Measurements from ENCODE around the gene FKBP4.

FKBP4 gene

GRCh38 chr12:2845280-2845679, 50.5 kb downstream of the FKBP4 start:
- WGBS, result 39% methylated on average over 2 of the region's 6 CpGs
- Histone ChIP-seq H3K18ac (ENCODE audit: low read depth in 1 of 2, low read length in 2 of 2) (peak overlapping the region; percentile 31 to 72), H3K23ac (ENCODE audit: low read length in 2 of 2) (no peak overlapping the region), H3K9ac (ENCODE audit: low read length) (no peak overlapping the region), H4K91ac (ENCODE audit: low read length) (peak overlapping the region; percentile 94), H3K14ac (ENCODE audit: low read length in 2 of 2) (no peak overlapping the region), H3K27me3 (ENCODE audit: control insufficient read depth in 1 of 2, insufficient read depth in 1 of 2, low read length in 2 of 2) (no peaks in the 10 kb centered on the region), H4K8ac (ENCODE audit: low read length) (peak overlapping the region; percentile 94), H3K4me2 (ENCODE audit: low read length, poor library complexity, severe bottlenecking) (no peak overlapping the region), H3K4me3 (ENCODE audit: insufficient read depth in 1 of 2, low read depth in 1 of 2, low read length in 2 of 2) (no peak overlapping the region), H2BK5ac (ENCODE audit: low read depth, low read length, poor library complexity, severe bottlenecking) (no peak overlapping the region), H3K4me1 (ENCODE audit: control insufficient read depth, insufficient read depth, low read depth, low read length) (peaks cover 32% of the 10 kb centered on the region), H2BK15ac (ENCODE audit: low read depth, poor library complexity, severe bottlenecking) (no peak overlapping the region), H3K4ac (ENCODE audit: low read depth in 1 of 2, low read length in 2 of 2) (peak overlapping the region; percentile 30 to 37), H3K79me1 (replicated peaks; ENCODE audit: low read length, poor library complexity, severe bottlenecking) (no peaks in the 10 kb centered on the region), H2AFZ (ENCODE audit: low read depth, low read length) (peak overlapping the region; percentile 57), H2BK120ac (ENCODE audit: low read depth, low read length) (no peak overlapping the region), H3K27ac (ENCODE audit: low read length, poor library complexity, severe bottlenecking) (no peak overlapping the region), H2BK12ac (ENCODE audit: low read length in 2 of 2) (peak overlapping the region; percentile 44 to 72), H3K36me3 (ENCODE audit: control insufficient read depth in 1 of 2, insufficient read depth in 2 of 2, low read depth in 1 of 2, low read length in 2 of 2) (no peaks in the 10 kb centered on the region), H2AK5ac (ENCODE audit: low read length, severe bottlenecking) (no peak overlapping the region), H3K9me3 (ENCODE audit: control insufficient read depth, low read length) (no peaks in the 10 kb centered on the region)
- peak; percentile 88 for DNase-seq

GRCh38 chr12:2851931-2852330, 57.2 kb downstream of the FKBP4 start:
- H3K18ac ChIP-seq (ENCODE audit: low read depth in 1 of 2, low read length in 2 of 2), result no peak overlapping the region
- no peak overlapping the region for H2BK15ac ChIP-seq (ENCODE audit: low read depth, poor library complexity, severe bottlenecking)
- no peak overlapping the region for H4K8ac ChIP-seq (ENCODE audit: low read length)
- no peaks in the 10 kb centered on the region for H3K79me1 ChIP-seq (replicated peaks; ENCODE audit: low read length, poor library complexity, severe bottlenecking)
- no peak overlapping the region for H2BK120ac ChIP-seq (ENCODE audit: low read depth, low read length)
- H3K27ac ChIP-seq (ENCODE audit: low read length, poor library complexity, severe bottlenecking), result no peak overlapping the region
- H3K4ac ChIP-seq (ENCODE audit: low read depth in 1 of 2, low read length in 2 of 2), result no peak overlapping the region
- no peaks in the 10 kb centered on the region for H3K27me3 ChIP-seq (ENCODE audit: control insufficient read depth in 1 of 2, insufficient read depth in 1 of 2, low read length in 2 of 2)
- no peak overlapping the region for H4K91ac ChIP-seq (ENCODE audit: low read length)
- H3K4me3 ChIP-seq (ENCODE audit: insufficient read depth in 1 of 2, low read depth in 1 of 2, low read length in 2 of 2), result no peak overlapping the region
- peaks cover 17% of the 10 kb centered on the region for H3K4me1 ChIP-seq (ENCODE audit: control insufficient read depth, insufficient read depth, low read depth, low read length)
- H2BK12ac ChIP-seq (ENCODE audit: low read length in 2 of 2), result no peak overlapping the region
- no peak overlapping the region for H2AFZ ChIP-seq (ENCODE audit: low read depth, low read length)
- H3K14ac ChIP-seq (ENCODE audit: low read length in 2 of 2), result no peak overlapping the region
- H3K36me3 ChIP-seq (ENCODE audit: control insufficient read depth in 1 of 2, insufficient read depth in 2 of 2, low read depth in 1 of 2, low read length in 2 of 2), result peaks cover 0 to 4% of the 10 kb centered on the region in 2 experiments
- no peak for DNase-seq
- H2BK5ac ChIP-seq (ENCODE audit: low read depth, low read length, poor library complexity, severe bottlenecking), result no peak overlapping the region
- H3K4me2 ChIP-seq (ENCODE audit: low read length, poor library complexity, severe bottlenecking), result no peak overlapping the region
- WGBS, result 92% methylated on average over 1 of the region's 3 CpGs
- H3K23ac ChIP-seq (ENCODE audit: low read length in 2 of 2), result no peak overlapping the region
- H3K9me3 ChIP-seq (ENCODE audit: control insufficient read depth, low read length), result no peaks in the 10 kb centered on the region
- H2AK5ac ChIP-seq (ENCODE audit: low read length, severe bottlenecking), result no peak overlapping the region
- H3K9ac ChIP-seq (ENCODE audit: low read length), result no peak overlapping the region

GRCh38 chr12:2853626-2854025, 58.9 kb downstream of the FKBP4 start:
- Histone ChIP-seq H4K8ac (ENCODE audit: low read length) (no peak overlapping the region), H2AFZ (ENCODE audit: low read depth, low read length) (no peak overlapping the region), H3K14ac (ENCODE audit: low read length in 2 of 2) (no peak overlapping the region), H3K9ac (ENCODE audit: low read length) (no peak overlapping the region), H3K79me1 (replicated peaks; ENCODE audit: low read length, poor library complexity, severe bottlenecking) (no peaks in the 10 kb centered on the region), H3K36me3 (ENCODE audit: control insufficient read depth in 1 of 2, insufficient read depth in 2 of 2, low read depth in 1 of 2, low read length in 2 of 2) (peaks cover 5 to 9% of the 10 kb centered on the region in 2 experiments), H3K4ac (ENCODE audit: low read depth in 1 of 2, low read length in 2 of 2) (no peak overlapping the region), H4K91ac (ENCODE audit: low read length) (no peak overlapping the region), H2BK15ac (ENCODE audit: low read depth, poor library complexity, severe bottlenecking) (no peak overlapping the region), H3K27me3 (ENCODE audit: control insufficient read depth in 1 of 2, insufficient read depth in 1 of 2, low read length in 2 of 2) (no peaks in the 10 kb centered on the region), H3K18ac (ENCODE audit: low read depth in 1 of 2, low read length in 2 of 2) (peak overlapping the region in 1 of 2 experiments; percentile 28), H2BK12ac (ENCODE audit: low read length in 2 of 2) (no peak overlapping the region), H2BK120ac (ENCODE audit: low read depth, low read length) (no peak overlapping the region), H3K23ac (ENCODE audit: low read length in 2 of 2) (no peak overlapping the region), H3K4me2 (ENCODE audit: low read length, poor library complexity, severe bottlenecking) (peak overlapping the region; percentile 30), H3K9me3 (ENCODE audit: control insufficient read depth, low read length) (no peaks in the 10 kb centered on the region), H2BK5ac (ENCODE audit: low read depth, low read length, poor library complexity, severe bottlenecking) (no peak overlapping the region), H3K4me3 (ENCODE audit: insufficient read depth in 1 of 2, low read depth in 1 of 2, low read length in 2 of 2) (no peak overlapping the region), H2AK5ac (ENCODE audit: low read length, severe bottlenecking) (no peak overlapping the region), H3K27ac (ENCODE audit: low read length, poor library complexity, severe bottlenecking) (no peak overlapping the region), H3K4me1 (ENCODE audit: control insufficient read depth, insufficient read depth, low read depth, low read length) (peaks cover 11% of the 10 kb centered on the region)
- DNase-seq, result peak; percentile 78
- WGBS, result 3% methylated on average over 8 of the region's 11 CpGs

All from mesenchymal stem cell (in vitro differentiated cells and primary cell).